OCI-LY1 (cell line): Measurements from ENCODE around the gene SNTG2.

Experiments
- H2AFZ ChIP-seq: fragments of 200-600 bp; sonication (generic), shearing (Covaris generic); 2 replicates; pipeline ENCODE4 v1.6.0; 2014; ENCODE audit warnings: antibody characterized with exemption, mild to moderate bottlenecking, low read length
- H3F3A ChIP-seq: fragments of 200-600 bp; sonication (generic), shearing (Covaris generic); 2 replicates; pipeline ENCODE4 v1.6.0; 2014; ENCODE audit warnings: mild to moderate bottlenecking, antibody characterized with exemption, low read length, moderate library complexity; ENCODE audit not compliant: insufficient read depth
- H3K27ac ChIP-seq: fragments of 200-600 bp; sonication (generic); 2 replicates; pipeline ENCODE4 v1.5.1; 2014; ENCODE audit warnings: low read length, mixed run types, mild to moderate bottlenecking, low read depth; ENCODE audit not compliant: poor library complexity, severe bottlenecking
- H3K27me3 ChIP-seq: fragments of 200-600 bp; sonication (generic); 2 replicates; pipeline ENCODE4 v1.6.0; 2014; ENCODE audit warnings: antibody characterized with exemption, mild to moderate bottlenecking, low read length, moderate library complexity; ENCODE audit not compliant: insufficient read depth
- H3K36me3 ChIP-seq: fragments of 200-600 bp; sonication (generic); 2 replicates; pipeline ENCODE4 v1.6.1; 2014; ENCODE audit warnings: mild to moderate bottlenecking, antibody characterized with exemption, low read length, moderate library complexity, mixed read lengths; ENCODE audit not compliant: insufficient read depth
- H3K4me1 ChIP-seq: fragments of 200-600 bp; sonication (generic); 2 replicates; pipeline ENCODE4 v1.5.1; 2014; ENCODE audit warnings: mild to moderate bottlenecking, low read length, moderate library complexity; ENCODE audit not compliant: insufficient read depth, severe bottlenecking
- H3K4me2 ChIP-seq: fragments of 200-600 bp; sonication (generic), shearing (Covaris generic); 2 replicates; pipeline ENCODE4 v1.6.1; 2014; ENCODE audit warnings: low read length
- H3K4me3 ChIP-seq: fragments of 200-600 bp; sonication (generic); 2 replicates; pipeline ENCODE4 v1.5.1; 2014; ENCODE audit warnings: low read length, low read depth, mild to moderate bottlenecking, mixed read lengths; ENCODE audit not compliant: poor library complexity, severe bottlenecking
- H3K79me2 ChIP-seq: fragments of 200-600 bp; shearing (Covaris generic); 2 replicates; pipeline ENCODE4 v1.6.1; 2016; ENCODE audit warnings: mixed run types, low read length, mixed read lengths; ENCODE audit not compliant: insufficient read depth
- H3K9ac ChIP-seq: fragments of 200-600 bp; sonication (generic), shearing (Covaris generic); 2 replicates; pipeline ENCODE4 v1.6.1; 2014; ENCODE audit warnings: mild to moderate bottlenecking, low read length, mixed read lengths
- H3K9me2 ChIP-seq: fragments of 200-600 bp; sonication (generic), shearing (Covaris generic); 2 replicates; pipeline ENCODE4 v1.6.1; 2014; ENCODE audit warnings: low read depth, mild to moderate bottlenecking, low read length, mixed read lengths
- H3K9me3 ChIP-seq: fragments of 200-600 bp; shearing (Covaris generic); 2 replicates; pipeline ENCODE4 v1.6.1; 2014; ENCODE audit warnings: low read length, mixed read lengths
- H4K20me1 ChIP-seq: fragments of 200-600 bp; sonication (generic), shearing (Covaris generic); 2 replicates; pipeline ENCODE4 v1.6.0; 2016; ENCODE audit warnings: mild to moderate bottlenecking, low read length; ENCODE audit not compliant: insufficient read depth
- CTCF ChIP-seq: fragments of 200-600 bp; sonication (generic), shearing (Covaris generic); IDR thresholded peaks from 2 replicates; pipeline ENCODE4 v1.5.1; 2017; ENCODE audit warnings: mild to moderate bottlenecking, antibody characterized with exemption, low read length, moderate library complexity, mixed read lengths
- EZH2 ChIP-seq: fragments of 200-600 bp; sonication (generic), shearing (Covaris generic); IDR thresholded peaks from 2 replicates; pipeline ENCODE4 v1.8.0; 2017; ENCODE audit warnings: borderline replicate concordance, mixed run types, mild to moderate bottlenecking, antibody characterized with exemption, low read length, moderate library complexity, mixed read lengths

Gene SNTG2

GRCh38 chr2:1068241-1068640 is 117.6 kb downstream of the SNTG2 start:
- Histone ChIP-seq H3K27me3 (no peaks in the 10 kb centered on the region), H3K9me3 (no peaks in the 10 kb centered on the region), H4K20me1 (no peaks in the 10 kb centered on the region), H2AFZ (no peak overlapping the region), H3K4me2 (no peak overlapping the region), H3F3A (no peaks in the 10 kb centered on the region; the same call in 1 of the 2 replicates), H3K4me1 (no peaks in the 10 kb centered on the region), H3K4me3 (no peak overlapping the region), H3K27ac (no peak overlapping the region), H3K36me3 (no peaks in the 10 kb centered on the region), H3K9me2 (no peaks in the 10 kb centered on the region), H3K79me2 (no peaks in the 10 kb centered on the region), H3K9ac (no peak overlapping the region)
- TF ChIP-seq EZH2 (no peak), CTCF (no peak)

GRCh38 chr2:1068822-1069221 is 118.2 kb downstream of the SNTG2 start:
- H3K9me3 ChIP-seq, result no peaks in the 10 kb centered on the region
- no peaks in the 10 kb centered on the region; the same call in 1 of the 2 replicates for H3F3A ChIP-seq
- no peak overlapping the region for H3K4me3 ChIP-seq
- no peaks in the 10 kb centered on the region for H3K79me2 ChIP-seq
- no peak overlapping the region for H3K27ac ChIP-seq
- no peak overlapping the region for H3K4me2 ChIP-seq
- H3K9me2 ChIP-seq, result no peaks in the 10 kb centered on the region
- H3K36me3 ChIP-seq, result no peaks in the 10 kb centered on the region
- H3K4me1 ChIP-seq, result no peaks in the 10 kb centered on the region
- H3K9ac ChIP-seq, result no peak overlapping the region
- no peak for TF ChIP-seq CTCF
- no peak for TF ChIP-seq EZH2
- H3K27me3 ChIP-seq, result no peaks in the 10 kb centered on the region
- no peaks in the 10 kb centered on the region for H4K20me1 ChIP-seq
- no peak overlapping the region for H2AFZ ChIP-seq

GRCh38 chr2:1069847-1070246 is 119.2 kb downstream of the SNTG2 start:
- Histone ChIP-seq H3K4me1 (no peaks in the 10 kb centered on the region), H2AFZ (no peak overlapping the region), H3K4me3 (no peak overlapping the region), H3K27ac (no peak overlapping the region), H3K36me3 (no peaks in the 10 kb centered on the region), H3K9me2 (no peaks in the 10 kb centered on the region), H3K4me2 (no peak overlapping the region), H3K9ac (no peak overlapping the region), H3K9me3 (no peaks in the 10 kb centered on the region), H3F3A (no peaks in the 10 kb centered on the region), H3K79me2 (no peaks in the 10 kb centered on the region), H4K20me1 (no peaks in the 10 kb centered on the region), H3K27me3 (no peaks in the 10 kb centered on the region)
- TF ChIP-seq CTCF (no peak), EZH2 (no peak)
